GM12874 (cell line): ENCODE results near the gene AGO3.

Source experiments
- CTCF ChIP-seq: IDR thresholded peaks from 2 replicates; pipeline ENCODE4 v1.5.1; 2011; ENCODE audit warnings: low read depth, mild to moderate bottlenecking, control low read depth, low read length, moderate library complexity; ENCODE audit not compliant: insufficient read depth

AGO3 gene

GRCh38 chr1:35930593-35931445 lies at the start of gene AGO3:
AGO3 (plus strand) TSS chr1:35931105; CDS start chr1:35931427, 322 bp downstream.
- no peak for TF ChIP-seq CTCF

GRCh38 chr1:35881850-35882273 lies 49.0 kb upstream of the AGO3 start:
- no peak for TF ChIP-seq CTCF

- TF ChIP-seq CTCF = no peak
These were observed 48.3 kb upstream of the AGO3 start for GRCh38 chr1:35882586-35882944.

GRCh38 chr1:35882945-35883634 lies 47.8 kb upstream of the AGO3 start, which contains the start of gene AGO1:
AGO1 (plus strand) TSS chr1:35883209; CDS start chr1:35883422, 213 bp downstream.
- peak; percentile 99 for TF ChIP-seq CTCF

GRCh38 chr1:35883635-35884101 lies 47.2 kb upstream of the AGO3 start:
- TF ChIP-seq CTCF = no peak

GRCh38 chr1:35884934-35885333 lies 46.0 kb upstream of the AGO3 start:
- TF ChIP-seq CTCF = no peak

- TF ChIP-seq CTCF = no peak
These were observed 44.8 kb upstream of the AGO3 start for GRCh38 chr1:35885961-35886558.
